Right renal pelvis (tissue), 4 donors: Measurements from ENCODE around the gene DZIP1L. TPM values are rescaled to one million over a fixed set of nuclear protein-coding genes. Genes with fewer than 3 reads are reported as not detected.

Experiments used
- DNase-seq, 4 donors: peaks; one replicate each; pipeline ENCODE4 v3.0.0-alpha.2; 2013; ENCODE audit warnings: low read depth in 4 of 4, low spot score in 3 of 4, missing footprints in 1 of 4
- polyA plus RNA-seq, 4 donors: library from polyadenylated mRNA; unstranded; fragments of 120-200 nt; gene quantifications; one replicate each; pipeline ENCODE4 v1.2.1, GENCODE V29; 2013; ENCODE audit not compliant: insufficient read length in 4 of 4

The DZIP1L gene
- polyA plus RNA-seq, 4 donors = 13.4 to 16.8 (median 15.1) TPM

DNA sequence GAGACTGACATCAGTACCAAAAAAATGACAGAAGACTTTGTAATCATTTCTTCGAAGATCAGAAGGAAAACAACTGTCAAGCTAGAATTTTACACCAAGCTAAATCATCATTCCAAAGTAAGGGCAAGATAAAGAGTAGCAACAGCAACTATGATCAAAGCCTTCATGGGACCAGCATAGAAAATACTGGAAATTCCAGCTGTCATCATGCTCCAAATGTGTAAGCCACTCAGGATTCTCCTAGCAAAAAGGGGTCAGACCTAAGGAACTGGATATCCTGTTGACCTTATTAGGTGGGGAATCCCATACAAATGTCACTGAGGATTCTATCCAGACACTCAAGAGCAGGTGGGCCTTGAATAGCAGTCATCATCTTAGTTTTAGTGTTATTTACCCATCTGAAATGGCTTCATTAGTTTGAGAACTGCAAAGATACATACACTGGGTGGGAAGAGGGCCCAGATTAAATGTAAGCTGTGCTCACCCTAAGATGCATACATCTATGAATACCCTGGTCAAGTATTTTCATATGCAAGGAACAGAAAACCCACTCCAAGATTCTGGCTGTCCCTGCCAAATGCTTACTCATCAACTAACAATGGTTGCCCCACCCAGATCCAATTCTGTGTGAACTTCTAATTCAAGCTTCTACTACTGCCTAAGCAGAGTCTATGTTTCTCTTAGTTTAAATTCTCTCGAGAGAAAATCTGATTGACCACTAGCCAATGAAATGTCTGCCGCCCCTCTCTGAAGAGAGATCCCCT, 72.0 kb downstream of the DZIP1L start:
- DNase-seq = no peak

DNA sequence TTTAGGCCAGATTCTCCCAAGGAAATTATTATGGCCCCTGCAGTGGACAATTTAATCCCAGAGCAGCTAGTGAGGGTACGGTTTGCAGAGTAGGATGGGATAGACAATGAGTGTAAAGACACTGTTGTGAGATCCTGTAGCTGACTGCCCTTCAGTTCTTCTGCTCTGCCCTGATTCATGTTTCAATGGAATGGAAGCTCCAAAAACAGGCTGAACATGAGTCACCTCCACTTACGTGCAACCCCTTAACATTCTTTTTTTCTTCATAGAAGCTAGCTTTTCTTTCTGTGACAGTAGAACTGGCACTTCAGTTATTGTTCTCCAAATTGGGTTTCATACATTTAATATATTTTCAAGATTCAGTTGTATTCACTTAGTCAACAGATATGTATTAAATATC, 73.4 kb downstream of the DZIP1L start:
- DNase-seq = no peak

DNA sequence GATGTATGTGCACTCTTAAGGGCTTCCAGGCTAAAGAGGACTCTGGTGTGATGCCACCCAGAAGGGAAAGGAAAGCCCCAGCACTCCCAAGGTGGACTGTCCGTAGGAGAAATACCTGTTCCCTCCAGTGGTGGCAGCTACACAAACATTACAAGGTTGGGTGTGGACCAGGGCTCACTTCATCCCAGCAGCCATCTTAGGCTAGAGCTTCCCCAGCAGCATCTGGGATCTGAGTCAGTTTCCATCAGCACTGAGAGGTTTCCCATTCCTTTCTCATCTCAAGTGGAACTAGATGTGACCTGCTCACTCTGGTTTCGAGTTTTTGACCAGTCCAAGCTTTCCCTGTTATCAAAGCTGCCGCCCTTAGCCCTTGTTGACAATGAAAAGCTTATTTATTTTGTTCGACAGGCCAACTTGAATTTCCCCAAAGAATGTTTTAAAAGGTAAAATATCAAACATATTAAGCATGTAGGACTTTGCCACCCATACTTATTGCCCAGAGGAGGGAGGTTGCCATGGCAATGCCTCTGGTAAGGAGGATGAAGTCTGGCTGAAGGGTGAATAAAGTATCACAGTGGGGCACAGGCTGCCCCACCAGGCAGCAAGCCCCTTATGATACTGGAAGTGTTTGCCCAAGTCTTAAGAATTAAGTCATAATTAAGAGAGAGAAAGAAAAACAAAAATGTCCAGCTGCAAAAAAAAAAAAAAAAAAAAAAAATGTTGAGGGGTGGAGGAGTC, 76.5 kb downstream of the DZIP1L start:
- DNase-seq = no peak

DNA sequence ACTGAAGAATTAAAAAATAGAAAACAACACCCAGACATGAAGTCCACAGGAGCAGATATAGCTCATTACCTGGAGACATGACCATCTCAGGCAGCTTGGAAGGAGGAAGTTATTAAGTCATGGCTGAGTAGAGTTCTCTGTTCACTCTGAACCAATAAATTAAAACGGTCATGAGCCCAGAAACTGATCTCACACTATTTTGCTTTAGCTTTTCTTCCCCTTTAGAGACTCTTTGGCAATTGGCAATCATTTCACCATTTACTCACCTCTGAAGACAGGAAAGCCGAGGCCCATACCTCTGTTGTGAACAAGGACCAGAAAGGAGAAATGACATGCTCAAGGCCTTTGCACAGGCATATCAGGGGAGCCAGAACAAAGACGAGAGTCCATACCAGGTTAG, 78.8 kb downstream of the DZIP1L start:
- DNase-seq = peak in 1 of 4 donors; percentile 0

DNA sequence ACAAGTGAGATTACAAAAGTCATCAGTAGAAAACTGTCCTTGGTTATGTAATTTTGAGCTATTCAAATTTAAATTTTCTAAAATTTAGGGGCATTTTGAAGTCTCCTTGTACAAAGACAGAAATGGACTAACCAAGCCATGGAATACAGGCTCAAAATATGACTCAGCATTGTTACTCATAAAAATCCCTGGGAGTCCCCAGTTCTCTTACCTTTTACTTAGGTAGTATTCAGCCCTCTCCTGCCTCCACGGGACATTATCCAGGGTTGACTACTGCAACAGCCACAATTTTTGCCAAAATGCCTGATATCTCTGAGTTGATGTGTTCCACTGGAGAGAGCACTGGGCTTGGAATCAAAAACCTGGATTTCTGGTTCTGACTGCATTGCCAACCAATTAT, 80.5 kb downstream of the DZIP1L start:
- no peak for DNase-seq

DNA sequence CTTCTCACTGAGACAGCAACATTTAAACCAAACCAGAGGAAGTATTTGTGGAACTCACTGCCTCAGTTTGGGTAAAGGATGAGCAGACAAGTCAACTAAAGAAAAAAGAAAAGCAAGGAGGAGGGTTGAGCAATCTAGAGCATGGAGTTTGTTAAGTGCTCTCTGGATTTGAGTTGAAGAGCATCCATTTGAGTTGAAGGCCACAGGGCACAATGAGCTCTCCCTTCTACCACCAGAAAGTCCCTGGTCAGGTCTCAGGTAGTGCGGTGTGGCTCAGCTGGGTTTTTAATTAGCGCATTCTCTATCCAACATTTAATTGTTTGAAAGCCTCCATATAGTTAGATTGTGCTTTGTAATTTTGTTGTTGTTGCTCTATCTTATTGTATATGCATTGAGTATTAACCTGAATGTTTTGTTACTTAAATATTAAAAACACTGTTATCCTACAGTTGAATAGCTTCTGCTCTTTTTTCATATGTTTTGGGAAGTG, 82.2 kb downstream of the DZIP1L start:
- DNase-seq = no peak

DNA sequence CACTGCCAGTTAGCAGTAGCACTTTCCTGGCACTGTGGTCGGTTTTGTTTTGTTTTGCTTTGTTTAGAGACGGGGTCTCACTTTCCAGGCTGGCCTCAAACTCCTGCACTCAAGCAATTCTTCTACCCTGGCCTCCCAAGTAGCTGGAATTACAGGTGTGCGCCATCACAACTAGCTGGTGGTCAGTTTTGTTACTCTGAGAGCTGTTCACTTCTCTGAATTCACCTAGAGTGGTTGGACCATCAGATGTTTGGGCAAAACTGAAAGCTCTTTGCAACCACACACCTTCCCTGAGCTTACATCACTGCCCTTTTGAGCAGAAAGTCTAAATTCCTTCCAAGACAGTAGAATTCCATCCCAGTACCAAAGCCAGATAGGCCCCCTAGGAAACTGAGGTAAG, 82.8 kb downstream of the DZIP1L start:
- no peak for DNase-seq

DNA sequence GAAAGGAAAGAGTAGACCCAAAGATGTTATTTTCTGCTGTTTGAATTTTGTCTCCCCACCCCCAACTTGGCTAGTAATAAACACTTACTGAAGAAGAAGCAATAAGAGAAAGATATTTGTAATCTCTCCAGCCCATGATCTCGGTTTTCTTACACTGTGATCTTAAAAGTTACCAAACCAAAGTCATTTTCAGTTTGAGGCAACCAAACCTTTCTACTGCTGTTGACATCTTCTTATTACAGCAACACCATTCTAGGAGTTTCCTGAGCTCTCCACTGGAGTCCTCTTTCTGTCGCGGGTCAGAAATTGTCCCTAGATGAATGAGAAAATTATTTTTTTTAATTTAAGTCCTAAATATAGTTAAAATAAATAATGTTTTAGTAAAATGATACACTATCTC, 83.9 kb downstream of the DZIP1L start:
- no peak for DNase-seq

DNA sequence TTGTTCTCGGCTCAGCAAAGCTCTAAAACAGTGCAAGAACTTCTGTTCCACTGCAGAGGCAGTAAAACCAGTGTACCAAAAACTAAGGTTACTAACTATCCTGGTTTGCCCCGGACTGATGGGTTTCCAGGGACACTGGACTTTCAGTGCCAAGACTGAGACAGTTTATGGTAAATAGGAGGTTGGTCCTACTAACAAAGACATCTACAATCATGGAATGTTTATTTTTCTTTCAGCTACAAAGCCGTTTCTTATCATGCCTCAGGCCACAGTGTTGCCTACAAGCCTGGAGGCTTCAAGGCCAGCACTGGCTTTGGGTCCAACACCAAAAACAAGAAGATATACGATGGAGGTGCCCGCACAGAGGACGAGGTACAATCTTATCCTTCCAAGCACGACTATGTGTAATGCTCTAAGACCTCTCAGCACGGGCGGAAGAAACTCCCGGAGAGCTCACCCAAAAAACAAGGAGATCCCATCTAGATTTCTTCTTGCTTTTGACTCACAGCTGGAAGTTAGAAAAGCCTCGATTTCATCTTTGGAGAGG, 84.6 kb downstream of the DZIP1L start:
- DNase-seq = no peak

DNA sequence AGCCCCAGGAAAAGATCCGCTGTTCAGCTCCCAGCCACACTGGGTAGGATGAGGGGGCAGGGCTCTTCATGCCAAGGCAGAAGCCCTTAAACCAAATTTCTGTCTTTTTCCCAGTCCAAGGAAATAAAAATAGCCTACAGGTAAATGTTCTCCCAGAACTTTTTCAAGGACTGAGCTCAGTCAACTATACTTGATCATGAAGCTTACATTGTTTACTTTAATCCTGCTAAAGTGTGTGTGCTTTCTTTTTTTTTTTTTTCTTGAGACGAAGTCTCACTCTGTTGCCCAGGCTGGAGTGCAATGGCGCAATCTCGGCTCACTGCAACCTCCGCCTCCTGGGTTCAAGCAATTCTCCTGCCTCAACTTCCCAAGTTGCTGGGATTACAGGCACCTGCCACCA, 87.6 kb downstream of the DZIP1L start:
- DNase-seq = no peak

DNA sequence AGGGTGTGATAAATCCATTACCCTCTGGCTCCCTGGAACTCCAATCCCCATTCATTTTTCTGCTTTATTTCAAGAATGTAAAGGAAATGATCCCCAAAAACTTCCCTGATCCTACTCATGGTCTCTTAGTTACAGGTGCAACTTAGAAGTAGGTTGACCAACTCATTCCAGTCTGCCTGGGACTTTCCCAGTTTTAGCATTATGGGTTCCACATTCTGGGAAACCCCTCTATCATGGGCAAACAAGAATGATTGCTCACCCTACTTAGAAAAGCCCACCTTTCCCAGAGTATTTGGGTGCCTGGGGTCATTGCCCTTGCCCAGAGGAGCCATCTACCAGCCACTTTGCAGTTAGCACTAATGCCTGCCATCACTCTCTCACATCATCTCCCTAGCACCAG, 89.9 kb downstream of the DZIP1L start:
- no peak for DNase-seq

DNA sequence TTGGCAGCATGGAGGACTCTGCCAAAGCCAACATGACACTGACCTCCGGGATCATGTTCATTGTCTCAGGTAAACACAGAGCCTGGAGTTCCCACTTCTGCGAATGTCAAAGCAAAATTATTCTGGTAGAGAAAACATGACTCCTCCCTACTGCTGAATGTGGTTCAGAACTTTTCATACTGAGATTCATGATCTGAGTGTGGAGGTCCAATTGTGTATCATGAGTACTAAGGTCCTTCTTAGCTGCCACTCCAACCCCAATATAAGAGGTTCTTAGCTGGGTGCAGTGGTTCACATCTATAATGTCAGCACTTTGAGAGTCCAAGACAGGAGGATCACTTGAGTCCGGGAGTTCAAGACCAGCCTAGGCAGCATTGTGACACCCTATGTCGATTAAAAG, 91.7 kb downstream of the DZIP1L start:
- no peak for DNase-seq

DNA sequence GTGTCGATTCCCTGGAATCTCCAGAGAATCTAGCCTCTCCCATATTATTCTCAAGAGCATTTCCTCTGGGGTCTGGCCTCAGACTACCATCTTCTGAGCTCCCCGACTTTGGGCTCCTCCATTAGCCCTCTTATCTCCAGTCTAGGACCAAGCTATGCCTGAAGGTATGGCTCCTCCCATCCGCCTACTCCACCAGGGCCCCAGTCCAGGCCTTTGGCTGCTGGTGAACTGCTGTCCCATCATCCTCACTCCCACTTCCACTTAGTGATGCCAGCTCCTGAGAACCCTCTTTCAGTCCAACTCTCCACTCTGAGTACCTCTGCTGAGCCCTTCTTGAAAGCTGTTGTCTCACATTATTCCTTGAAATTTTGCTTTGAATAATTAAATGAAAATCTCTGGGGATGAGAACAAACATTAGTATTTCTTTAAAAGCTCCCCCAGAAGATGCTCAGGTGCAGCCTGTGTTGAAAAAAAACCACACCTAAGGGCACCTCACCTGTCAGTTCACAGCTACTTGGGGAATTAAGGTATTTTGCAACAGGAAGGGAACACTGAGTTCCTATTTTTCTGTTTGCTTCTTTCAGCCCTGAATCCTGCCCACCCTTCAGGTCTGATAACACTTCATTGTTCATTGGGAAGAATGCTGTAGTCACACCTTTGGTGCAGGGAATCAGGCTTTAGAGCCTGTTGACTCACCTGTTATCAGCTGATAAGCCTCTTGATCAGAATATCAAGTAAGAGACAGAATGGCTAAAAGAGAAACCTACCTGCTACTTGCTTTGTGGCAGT, 95.9 kb downstream of the DZIP1L start:
- no peak for DNase-seq

DNA sequence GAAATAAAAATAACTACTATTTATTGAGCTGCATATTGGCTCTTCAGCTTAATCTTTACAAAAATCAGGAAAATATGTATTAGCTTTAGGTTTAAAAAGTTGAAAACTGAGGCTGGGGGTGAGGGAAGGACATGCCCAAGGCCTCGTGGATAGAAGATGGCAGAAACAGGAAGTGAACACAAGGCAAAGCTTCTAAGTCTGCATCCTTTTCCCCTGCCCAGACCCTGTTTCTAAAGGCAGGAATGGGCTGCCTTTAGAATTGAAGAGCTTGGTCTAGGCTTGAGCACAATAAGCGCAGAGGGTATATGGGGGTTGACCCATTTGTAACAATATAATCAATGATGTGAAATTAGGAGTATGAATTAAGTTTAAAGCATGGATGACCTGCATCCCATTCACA, 99.3 kb downstream of the DZIP1L start:
- no peak for DNase-seq

DNA sequence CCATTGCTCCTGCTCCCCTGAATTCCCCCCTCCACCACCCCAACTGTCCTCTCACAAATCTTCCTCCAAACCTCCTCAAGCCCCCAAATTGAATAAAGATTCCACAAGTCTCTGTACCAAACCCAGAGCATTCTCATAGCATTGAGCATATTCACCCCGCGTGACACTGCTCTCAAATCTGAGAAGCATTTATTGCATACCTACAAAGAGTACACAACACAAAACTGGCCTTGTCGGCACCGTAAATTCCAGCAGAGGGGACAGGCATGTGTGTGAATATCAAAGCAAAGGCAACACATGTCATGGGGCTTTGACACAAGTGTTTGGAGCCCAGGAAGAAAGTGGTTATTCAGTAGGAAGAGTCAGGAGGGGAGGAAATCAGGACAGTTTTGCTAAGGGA, 102.9 kb downstream of the DZIP1L start:
- DNase-seq = no peak

Other genes with a start within 250 kb of the DZIP1L start
- 1 to 10 TPM in 2 of 4 donors, under 1 TPM in 2; 0.64 to 1.6 (median 1.2) TPM for gene CLDN18, start 105.4 kb downstream of the DZIP1L start, polyA plus RNA-seq
- 1 to 10 TPM in 2 of 4 donors, under 1 TPM in 2; 0.78 to 1.7 (median 1.3) TPM for gene A4GNT, start 16.8 kb upstream of the DZIP1L start, polyA plus RNA-seq
- 10 to 100 TPM; 18.6 to 24.7 (median 23.6) TPM for gene DBR1, start 59.3 kb upstream of the DZIP1L start, polyA plus RNA-seq
- 10 to 100 TPM; 41.9 to 51.1 (median 48.6) TPM for gene ARMC8, start 71.7 kb upstream of the DZIP1L start, polyA plus RNA-seq
- 1 to 10 TPM; 2.0 to 3.1 (median 2.1) TPM for gene NME9, start 214.2 kb upstream of the DZIP1L start, polyA plus RNA-seq
- gene MRAS, start 233.0 kb upstream of the DZIP1L start, polyA plus RNA-seq = 10 to 100 TPM; 30.7 to 32.1 (median 31.5) TPM